ENCODE data around the gene TRIM59.

The TRIM59 gene

GRCh38 chr3:160394009-160394392, 55.6 kb downstream of the TRIM59 start:
- no peak overlapping the region for H3K4me3 ChIP-seq (ENCODE audit: low read length in 2 of 2)
- no peaks in the 10 kb centered on the region for H3K27me3 ChIP-seq (ENCODE audit: control insufficient read depth in 1 of 2, insufficient read depth in 2 of 2, low read length in 2 of 2)
- H3K4me1 ChIP-seq (ENCODE audit: control insufficient read depth, insufficient read depth, low read length), result no peaks in the 10 kb centered on the region
- H3K27ac ChIP-seq (ENCODE audit: low read length), result no peak overlapping the region
- no peak overlapping the region for H3K9ac ChIP-seq (ENCODE audit: low read length in 2 of 2)
- H3K9me3 ChIP-seq (ENCODE audit: control insufficient read depth in 2 of 2, low read length in 2 of 2), result no peaks in the 10 kb centered on the region
- H3K36me3 ChIP-seq (ENCODE audit: control insufficient read depth in 2 of 2, insufficient read depth in 2 of 2, low read length in 2 of 2), result no peaks in the 10 kb centered on the region

- no peak overlapping the region for H3K27ac ChIP-seq (ENCODE audit: low read length)
- no peak overlapping the region for H3K4me3 ChIP-seq (ENCODE audit: low read length in 2 of 2)
- no peaks in the 10 kb centered on the region for H3K4me1 ChIP-seq (ENCODE audit: control insufficient read depth, insufficient read depth, low read length)
- no peaks in the 10 kb centered on the region for H3K36me3 ChIP-seq (ENCODE audit: control insufficient read depth in 2 of 2, insufficient read depth in 2 of 2, low read length in 2 of 2)
- no peak overlapping the region for H3K9ac ChIP-seq (ENCODE audit: low read length in 2 of 2)
- no peaks in the 10 kb centered on the region for H3K27me3 ChIP-seq (ENCODE audit: control insufficient read depth in 1 of 2, insufficient read depth in 2 of 2, low read length in 2 of 2)
- no peaks in the 10 kb centered on the region for H3K9me3 ChIP-seq (ENCODE audit: control insufficient read depth in 2 of 2, low read length in 2 of 2)
Measured at GRCh38 chr3:160393346-160394008, 56.1 kb downstream of the TRIM59 start.

- no peak overlapping the region for H3K9ac ChIP-seq (ENCODE audit: low read length in 2 of 2)
- H3K4me1 ChIP-seq (ENCODE audit: control insufficient read depth, insufficient read depth, low read length), result no peaks in the 10 kb centered on the region
- no peaks in the 10 kb centered on the region for H3K9me3 ChIP-seq (ENCODE audit: control insufficient read depth in 2 of 2, low read length in 2 of 2)
- no peaks in the 10 kb centered on the region for H3K27me3 ChIP-seq (ENCODE audit: control insufficient read depth in 1 of 2, insufficient read depth in 2 of 2, low read length in 2 of 2)
- no peak overlapping the region for H3K27ac ChIP-seq (ENCODE audit: low read length)
- H3K4me3 ChIP-seq (ENCODE audit: low read length in 2 of 2), result no peak overlapping the region
- H3K36me3 ChIP-seq (ENCODE audit: control insufficient read depth in 2 of 2, insufficient read depth in 2 of 2, low read length in 2 of 2), result no peaks in the 10 kb centered on the region
Measured at GRCh38 chr3:160392798-160393197, 56.8 kb downstream of the TRIM59 start.

GRCh38 chr3:160390565-160391138, 58.9 kb downstream of the TRIM59 start:
- Histone ChIP-seq H3K4me3 (ENCODE audit: low read length in 2 of 2) (no peak overlapping the region), H3K36me3 (ENCODE audit: control insufficient read depth in 2 of 2, insufficient read depth in 2 of 2, low read length in 2 of 2) (no peaks in the 10 kb centered on the region), H3K9me3 (ENCODE audit: control insufficient read depth in 2 of 2, low read length in 2 of 2) (no peaks in the 10 kb centered on the region), H3K27ac (ENCODE audit: low read length) (no peak overlapping the region), H3K4me1 (ENCODE audit: control insufficient read depth, insufficient read depth, low read length) (no peaks in the 10 kb centered on the region), H3K27me3 (ENCODE audit: control insufficient read depth in 1 of 2, insufficient read depth in 2 of 2, low read length in 2 of 2) (no peaks in the 10 kb centered on the region), H3K9ac (ENCODE audit: low read length in 2 of 2) (no peak overlapping the region)

Data from stomach smooth muscle (tissue), 2 donors.